IPS DF 4.7 (cell line): ENCODE measurements around the gene BRICD5.
"Not testable (repeated sequence)": the region's sequence is repeated elsewhere in the genome, so short reads cannot be mapped to it uniquely, and the experiment has no call there.

Source experiments
- DNase-seq: peaks from one replicate; pipeline ENCODE4 v3.0.0-alpha.2; 2013; ENCODE audit warnings: low spot score; ENCODE audit errors: extremely low read depth

Gene BRICD5

GRCh38 chr16:2210386-2211365 is at the start of gene BRICD5:
TSS of gene BRICD5 (minus strand) at chr16:2210863. CDS start at chr16:2210833, 30 bp downstream.
- no peak for DNase-seq

GRCh38 chr16:2260250-2260649 is 49.6 kb upstream of the BRICD5 start:
- DNase-seq: no peak

DNA sequence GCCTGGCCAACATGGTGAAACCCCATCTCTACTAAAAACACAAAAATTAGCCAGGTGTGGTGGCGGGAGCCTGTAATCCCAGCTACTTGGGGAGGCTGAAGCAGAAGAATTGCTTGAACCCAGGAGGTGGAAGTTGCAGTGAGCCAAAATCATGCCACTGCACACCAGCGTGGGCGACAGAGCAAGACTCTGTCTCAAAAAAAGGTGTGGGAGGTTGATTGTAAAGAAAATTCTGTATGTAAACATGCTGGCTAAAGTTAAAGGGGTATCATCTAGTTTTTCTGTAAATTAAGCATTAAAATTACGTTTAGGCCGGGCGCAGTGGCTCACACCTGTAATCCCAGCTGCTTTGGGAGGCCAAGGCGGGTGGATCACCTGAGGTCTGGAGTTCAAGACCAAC is 47.9 kb upstream of the BRICD5 start:
- DNase-seq: not testable (repeated sequence)

DNA sequence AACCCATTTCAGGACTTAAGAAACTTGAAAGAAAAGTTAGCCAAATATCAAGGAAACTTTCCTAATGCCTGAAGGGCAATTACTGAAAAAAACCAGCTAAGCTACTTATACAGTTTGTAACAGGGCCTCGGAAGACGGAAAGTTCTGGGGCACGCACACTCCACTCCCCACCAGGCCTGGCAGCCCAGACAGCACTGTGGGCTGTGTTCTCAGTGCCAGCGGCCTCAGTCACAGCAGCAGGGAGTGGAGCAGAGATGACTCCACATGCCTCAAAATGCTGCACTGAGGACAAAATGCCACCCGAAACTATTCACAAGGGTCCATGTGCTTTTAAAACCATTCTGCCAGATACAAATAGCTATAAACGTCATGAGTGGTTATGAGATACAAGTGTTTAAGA is 47.1 kb upstream of the BRICD5 start:
- DNase-seq: no peak

DNA sequence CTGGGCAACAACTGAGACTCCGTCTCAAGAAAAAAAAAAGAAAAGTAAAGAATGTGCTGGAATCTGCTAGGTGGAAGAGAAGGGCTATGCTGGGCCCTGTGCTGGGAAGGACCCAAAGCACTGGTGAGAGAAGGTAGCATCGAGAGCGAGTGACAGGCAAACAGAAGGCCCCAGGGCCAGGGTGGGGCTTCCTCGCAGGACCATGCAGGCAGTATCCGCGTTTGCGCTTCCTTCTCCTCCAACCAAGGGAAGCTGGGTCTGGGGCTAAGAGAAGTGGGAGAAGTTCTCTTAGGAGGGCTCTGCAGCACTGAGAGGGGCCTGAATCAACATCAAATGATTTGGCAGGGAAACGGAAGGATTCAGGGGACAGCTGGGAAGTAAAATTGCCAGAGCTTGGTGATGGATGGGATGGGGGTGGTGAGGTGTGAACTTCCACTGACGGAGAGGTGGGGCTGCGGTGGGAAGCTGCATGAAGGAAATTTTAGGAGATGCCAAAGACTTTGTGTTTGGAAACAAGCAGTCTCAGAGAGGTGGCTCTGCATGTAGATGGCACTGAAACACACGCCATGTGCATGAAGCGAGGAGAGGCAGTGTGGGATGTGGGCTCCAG is 46.0 kb upstream of the BRICD5 start:
- DNase-seq: no peak

DNA sequence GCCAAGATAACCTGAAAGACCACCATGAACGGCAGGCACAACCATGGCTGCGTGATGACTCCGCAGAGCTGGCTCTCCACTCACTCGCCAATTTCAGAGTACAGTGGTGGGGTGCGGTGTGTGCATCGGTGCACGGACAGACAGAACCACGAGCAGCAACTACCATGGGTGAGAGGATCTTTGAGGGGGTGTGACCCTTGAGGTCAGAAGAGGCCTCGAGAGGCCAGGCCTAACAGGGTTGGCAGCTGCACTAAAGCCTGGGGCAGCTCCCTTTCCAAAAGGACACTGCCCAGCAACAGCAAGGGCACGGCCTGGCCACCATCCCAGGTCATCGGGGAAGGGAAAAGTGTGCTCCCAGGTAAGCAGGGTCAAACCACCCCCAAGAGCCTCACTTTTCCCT is 42.6 kb upstream of the BRICD5 start:
- no peak for DNase-seq

GRCh38 chr16:2252806-2253148 is 42.1 kb upstream of the BRICD5 start:
- DNase-seq: no peak

GRCh38 chr16:2251296-2252111 is 40.8 kb upstream of the BRICD5 start, which contains the start of gene ECI1:
TSS of gene ECI1 (minus strand) at chr16:2251587. CDS start at chr16:2251566, 21 bp downstream.
- DNase-seq: peak; percentile 69

GRCh38 chr16:2250652-2251295 is 40.1 kb upstream of the BRICD5 start:
- DNase-seq: no peak

- no peak for DNase-seq
These were observed 35.7 kb upstream of the BRICD5 start for GRCh38 chr16:2246301-2246885.

- DNase-seq: no peak
These were observed 34.5 kb upstream of the BRICD5 start for GRCh38 chr16:2244926-2245795.

DNA sequence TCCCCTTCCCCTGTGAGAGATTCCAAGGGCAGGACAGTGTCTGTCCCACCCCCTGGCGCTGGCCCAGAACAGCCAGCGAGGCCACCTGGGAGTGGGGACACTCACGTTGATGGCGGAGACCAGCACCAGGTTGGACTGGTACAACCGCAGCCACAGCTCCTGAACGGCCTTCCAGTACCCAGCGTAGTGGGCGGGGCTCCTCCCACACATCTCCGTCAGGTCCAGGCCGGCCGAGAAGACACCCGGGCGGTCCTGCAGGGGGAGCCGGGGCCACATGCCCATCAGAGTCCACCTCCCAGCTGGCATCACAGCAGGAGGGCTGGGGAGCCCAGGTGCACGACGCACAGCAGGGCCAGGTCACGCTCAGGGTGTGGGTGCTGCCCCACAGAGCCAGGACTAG is 33.6 kb upstream of the BRICD5 start:
- DNase-seq: no peak

- DNase-seq: no peak
These were observed 33.1 kb upstream of the BRICD5 start for GRCh38 chr16:2243781-2244180.

DNA sequence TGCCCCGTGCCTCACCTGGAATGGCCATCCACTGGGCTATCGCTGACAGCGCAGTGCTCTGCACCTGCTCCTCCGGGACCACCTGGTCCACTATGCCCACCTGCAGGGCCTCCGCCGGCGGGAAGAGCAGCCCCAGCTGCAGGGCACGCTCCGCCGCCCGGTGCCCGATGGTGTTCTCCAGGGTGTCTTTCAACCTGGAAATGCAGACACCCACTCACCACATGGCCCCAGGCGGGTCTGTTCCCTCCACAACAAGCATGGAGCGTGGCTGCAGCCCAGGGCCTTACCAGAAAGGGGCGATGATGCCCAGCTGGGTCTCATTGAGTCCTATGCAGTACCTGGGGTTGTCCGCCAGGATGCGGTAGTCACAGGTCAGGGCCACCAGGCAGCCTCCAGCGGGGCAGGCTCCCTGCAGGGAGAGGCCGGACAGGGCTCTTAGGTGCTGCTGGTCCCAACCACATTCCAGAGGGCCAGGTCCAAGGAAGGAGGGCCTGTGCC is 32.4 kb upstream of the BRICD5 start:
- no peak for DNase-seq

DNA sequence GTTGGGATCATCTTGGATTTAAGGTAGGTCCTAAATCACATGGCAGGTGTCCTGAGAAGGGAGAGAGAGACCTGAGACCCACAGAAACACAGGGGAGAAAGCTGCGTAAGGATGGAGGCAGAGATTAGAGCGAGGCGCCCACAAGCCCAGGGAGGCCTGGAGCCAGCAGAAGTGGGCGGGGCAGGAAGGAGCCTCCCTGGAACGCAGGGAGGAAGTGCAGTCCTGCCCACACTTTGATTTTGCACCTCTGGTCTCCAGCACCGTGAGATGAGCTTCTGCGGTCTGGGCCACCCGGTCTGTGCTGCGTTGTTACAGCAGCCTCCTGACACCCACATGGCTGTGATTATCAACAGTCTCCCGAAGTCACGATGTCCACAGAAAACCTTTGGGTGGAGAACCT is 31.9 kb upstream of the BRICD5 start:
- no peak for DNase-seq

- not testable (repeated sequence) for DNase-seq
These were observed 29.7 kb upstream of the BRICD5 start for GRCh38 chr16:2240331-2240730.

GRCh38 chr16:2238838-2239675 is 28.4 kb upstream of the BRICD5 start:
- no peak for DNase-seq

- no peak for DNase-seq
These were observed 27.6 kb upstream of the BRICD5 start for GRCh38 chr16:2238150-2238837.
